GM23248 (cell line): Measurements from ENCODE around the gene SELENOO.

Source experiments
- EZH2 ChIP-seq: fragments of 200-600 bp; sonication (generic); IDR thresholded peaks from 2 replicates; pipeline ENCODE4 v1.6.1; 2018; ENCODE audit warnings: antibody characterized with exemption, mild to moderate bottlenecking; ENCODE audit not compliant: insufficient read depth, poor library complexity, severe bottlenecking
- EZH2phosphoT487 ChIP-seq: fragments of 200-600 bp; sonication (generic); IDR thresholded peaks from 2 replicates; pipeline ENCODE4 v1.6.1; 2018; ENCODE audit warnings: antibody characterized with exemption, moderate library complexity, mild to moderate bottlenecking, low read depth; ENCODE audit not compliant: insufficient read depth

DNA sequence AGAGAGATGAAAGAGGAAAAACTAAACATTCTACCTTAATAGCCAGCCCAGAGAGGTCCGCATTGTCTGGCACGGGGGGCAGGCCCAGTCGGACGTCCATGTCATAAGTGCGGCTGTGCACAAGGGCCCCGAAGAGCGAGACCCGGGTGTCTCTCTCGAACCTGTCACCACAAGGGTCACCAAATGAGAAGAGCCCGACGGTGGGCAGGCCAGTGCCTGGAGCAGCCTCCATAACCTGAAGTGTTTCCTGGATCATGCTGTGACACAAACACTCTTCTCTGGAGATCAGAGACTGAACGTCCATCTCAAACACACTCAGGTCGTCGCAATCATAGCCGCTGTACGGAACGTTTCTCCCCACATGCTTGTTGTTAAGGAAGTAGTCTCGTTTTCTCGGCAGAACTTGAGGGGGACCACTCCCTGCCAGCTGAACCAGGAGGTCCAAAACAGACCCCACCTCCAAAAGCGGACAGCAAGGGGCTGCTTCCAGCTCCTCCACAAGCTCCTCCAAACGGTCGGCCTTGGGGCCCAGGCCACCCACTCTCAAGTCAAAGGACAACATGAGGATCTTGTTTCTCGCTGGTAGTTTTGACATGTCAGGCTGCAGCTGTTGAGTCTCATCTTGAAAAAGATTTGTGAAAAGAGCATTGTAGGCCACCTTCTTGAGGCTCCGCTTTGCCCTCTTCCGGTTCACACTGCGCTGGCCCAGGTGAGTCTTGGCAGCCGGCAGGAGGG is 43.0 kb downstream of the SELENOO start:
- TF ChIP-seq EZH2 (no peak), EZH2phosphoT487 (no peak)
